Pancreas (tissue), 10 donors: ENCODE data around the gene SMCO2. TPM values are rescaled to one million over a fixed set of nuclear protein-coding genes. Genes with fewer than 3 reads are reported as not detected.
A peak's percentile ranks its signal among the peaks of the same experiment; 100 is the strongest.

Experiments
- ATAC-seq, 4 donors: fragments of 200-7000 bp; cut with Tn5 transposase; one replicate each; pipeline versions ENCODE4 v1.8.0 to v1.9.1; 2020; ENCODE audit warnings: mild to moderate bottlenecking in 4 of 4, moderate library complexity in 4 of 4
- DNase-seq, 6 donors: peaks; one replicate each; pipeline ENCODE4 v3.0.0-alpha.2; 2020
- FAIRE-seq: peaks from 2 replicates; lab custom pipeline; 2012; peaks lifted over from hg19 to GRCh38; lab: Jason Lieb, UNC
- H3K27ac ChIP-seq, 4 donors: fragments of 200-600 bp; sonication (generic); 1 replicate in 3 of 4; 2 replicates in 1 of 4; pipeline versions ENCODE4 v1.5.0 to v1.8.0; 2020
- H3K27me3 ChIP-seq, 4 donors: fragments of 200-600 bp; one replicate each; pipeline ENCODE4 v1.8.0; 2021
- H3K36me3 ChIP-seq, 3 donors: fragments of 200-600 bp; sonication (generic) in 1 of 3; one replicate each; pipeline versions ENCODE4 v1.5.0 to v1.8.0; 2020 to 2021
- H3K4me1 ChIP-seq, 3 donors: fragments of 200-600 bp; one replicate each; pipeline ENCODE4 v1.8.0; 2021
- H3K4me3 ChIP-seq, 4 donors: fragments of 200-600 bp; sonication (generic) in 2 of 4; one replicate each; pipeline versions ENCODE4 v1.5.0 to v1.8.0; 2020 to 2021
- H3K9me3 ChIP-seq, 4 donors: fragments of 200-600 bp; one replicate each; pipeline ENCODE4 v1.8.0; 2021
- CTCF ChIP-seq, 4 donors: fragments of 200-600 bp; sonication (generic) in 3 of 4; IDR thresholded peaks; one replicate each; pipeline versions ENCODE4 v1.5.0 to v1.8.0; 2021; ENCODE audit warnings: antibody characterized with exemption in 4 of 4
- WGBS, 2 donors: extraction: QIAGEN DNeasy Blood & Tissue Kit; methylation state at CpG; one replicate each; pipeline ENCODE4 v1.1.7; 2013; 5-methylcytosine and 5-hydroxymethylcytosine counted together
- intact Hi-C, 3 donors: fragments of 100-400 bp; cut with DNase I; formaldehyde crosslinking; loops; one replicate each; pipeline versions ENCODE4 v1.11.1 to v1.14.2; 2022
- polyA plus RNA-seq, 2 donors: library from polyadenylated mRNA; stranded (reverse); fragments of 200-250 nt; gene quantifications; one replicate each; pipeline ENCODE4 v1.2.3, GENCODE V29; 2013
- total RNA-seq, 6 donors: library from RNA; stranded (reverse); fragmentation: NEBNext Ultra II Directional in 4 of 6; extraction: Animal tissue kit (Norgen Biotek cat#: 25700) in 4 of 6; gene quantifications; one replicate each; pipeline versions ENCODE4 v1.2.1 to v1.2.4, GENCODE V29; 2021 to 2023
- donor health status: healthy with polysubstance abuse.
- donor health status: DM: no; HTN: no; CAD: no; lungs with moderate emphysema.
- donor health status: DM: no; HTN: no; CAD: no.
- donor health status: control.
- donor health status: control.
- donor health status: Bipolar disorder and iron deficiency.
- donor health status: DM: yes; HTN: yes; CAD: no.
- donor health status: DM: no; HTN: no; CAD: no.
- donor health status: DM: no; HTN: no; CAD: no.
- donor health status: DM: yes; HTN: yes; CAD: no.

Gene SMCO2
- total and polyA plus RNA-seq, 8 donors, result 0.28 to 0.50 (median 0.35) TPM; not detected in 5

GRCh38 chr12:27523642-27524493 lies 77.3 kb downstream of the SMCO2 start, which contains the start of gene PPFIBP1:
Gene PPFIBP1, plus strand, starts transcription at chr12:27524206. Its CDS starts 109,191 bp downstream, at chr12:27633397.
- intact Hi-C loops, result loop anchor here in 1 of 3 donors (10.0 kb wide), 1 partner anchor 89 kb away; no protein-coding TSS in a partner anchor
- H3K36me3 ChIP-seq, result no peaks in the 10 kb centered on the region
- peak within 1 kb of the TSS; percentile 92 to 96 (median 94) for H3K27ac ChIP-seq
- 0 to 1% methylated on average over 41 of the region's 41 CpGs for WGBS, 2 donors
- no peaks in the 10 kb centered on the region for H3K27me3 ChIP-seq
- ATAC-seq, result peak; percentile 96 to 99 (median 98)
- DNase-seq, result peak; percentile 99 to 100 (median 100)
- peaks cover 7 to 9% (median 8%) of the 10 kb centered on the region in 3 donors for H3K4me1 ChIP-seq
- peak within 1 kb of the TSS; percentile 61 to 77 (median 70) for H3K4me3 ChIP-seq
- TF ChIP-seq CTCF (IDR thresholded peaks at IDR 0.05), result no peak
- H3K9me3 ChIP-seq, result no peaks in the 10 kb centered on the region
- FAIRE-seq, result peak; percentile 82

DNA sequence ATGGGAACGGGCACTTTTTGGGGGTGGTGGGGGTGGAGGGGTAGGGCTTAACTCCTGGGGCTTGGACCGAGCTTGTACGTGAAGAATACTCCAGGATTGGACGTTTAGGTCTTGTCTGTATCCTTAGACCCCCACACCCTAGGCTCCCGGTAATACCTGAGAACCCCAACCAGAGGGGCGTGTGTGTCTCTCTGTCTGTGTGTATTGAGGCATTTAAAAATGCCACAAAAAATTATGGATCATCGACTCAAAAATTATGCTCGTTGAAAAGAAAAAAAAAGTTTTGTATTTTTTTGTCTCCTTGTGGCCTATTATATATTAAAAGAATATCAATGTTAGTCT lies 77.9 kb downstream of the SMCO2 start:
- intact Hi-C loops, result loop anchor here in 1 of 3 donors (10.0 kb wide), 1 partner anchor 90 kb away; no protein-coding TSS in a partner anchor
- Histone ChIP-seq H3K27me3 (no peaks in the 10 kb centered on the region), H3K4me3 (peak overlapping the region; percentile 61 to 77 (median 70)), H3K27ac (peak overlapping the region; percentile 92 to 96 (median 94)), H3K9me3 (no peaks in the 10 kb centered on the region), H3K4me1 (peaks cover 7 to 9% (median 8%) of the 10 kb centered on the region in 3 donors), H3K36me3 (no peaks in the 10 kb centered on the region)
- DNase-seq, result no peak
- WGBS, 2 donors, result 0% methylated on average over 8 of the region's 8 CpGs
- TF ChIP-seq CTCF (IDR thresholded peaks at IDR 0.05), result no peak
- peak in 2 of 4 donors; percentile 25 to 27 for ATAC-seq
- FAIRE-seq, result no peak

DNA sequence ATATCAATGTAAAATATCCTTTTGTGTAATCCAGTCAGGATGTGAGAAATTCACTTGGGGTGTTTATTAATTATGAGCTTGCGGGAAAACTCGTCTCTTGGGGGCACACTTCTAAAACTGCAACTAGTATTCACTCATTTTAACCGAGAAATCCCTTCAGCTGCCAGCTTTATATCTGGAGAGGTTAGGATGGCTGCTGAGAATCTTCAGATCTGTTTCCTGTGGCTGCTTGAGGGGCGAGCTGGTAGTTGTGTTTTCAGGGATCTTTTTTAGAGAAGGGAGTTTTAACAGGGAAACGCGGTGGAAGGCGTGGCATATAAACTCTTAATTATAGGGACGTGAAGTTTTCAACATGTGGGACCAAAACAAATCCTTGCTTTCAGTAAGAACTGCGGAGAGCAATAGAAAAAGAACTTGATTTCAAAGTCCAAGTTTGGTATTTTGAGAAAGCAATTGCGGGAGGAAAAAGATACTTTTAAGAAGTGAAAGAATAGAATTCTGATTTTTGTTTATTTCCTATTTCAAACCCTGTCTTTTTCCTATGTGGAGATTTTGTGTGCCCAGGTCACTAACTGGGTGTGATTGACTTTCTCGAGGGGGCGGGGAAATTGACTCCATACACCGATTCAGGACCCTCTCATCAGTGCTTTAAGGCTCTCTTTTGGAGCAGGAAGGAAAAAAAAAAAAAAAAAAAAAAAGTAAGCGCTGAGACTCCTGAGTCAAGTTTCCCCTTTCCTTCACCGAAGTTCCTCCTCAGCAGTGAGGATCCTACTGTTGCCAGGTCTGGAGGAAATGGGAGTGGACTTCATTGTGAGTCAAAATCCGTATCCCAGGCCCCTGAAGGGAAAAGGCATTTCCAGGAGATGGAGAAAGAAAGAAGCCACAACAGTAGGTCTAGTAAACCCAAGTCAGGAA lies 78.6 kb downstream of the SMCO2 start:
- no peak for DNase-seq
- TF ChIP-seq CTCF (IDR thresholded peaks at IDR 0.05), result no peak
- peak overlapping the region; percentile 61 to 77 (median 70) for H3K4me3 ChIP-seq
- ATAC-seq, result peak in 2 of 4 donors; percentile 4 to 8
- 0 to 1% methylated on average over 16 of the region's 16 CpGs for WGBS, 2 donors
- H3K4me1 ChIP-seq, result peaks cover 8 to 11% (median 9%) of the 10 kb centered on the region in 3 donors
- no peak for FAIRE-seq
- intact Hi-C loops, result loop anchor here in 1 of 3 donors (10.0 kb wide), 1 partner anchor 90 kb away; no protein-coding TSS in a partner anchor
- H3K36me3 ChIP-seq, result no peaks in the 10 kb centered on the region
- H3K27me3 ChIP-seq, result no peaks in the 10 kb centered on the region
- peak overlapping the region; percentile 92 to 96 (median 94) for H3K27ac ChIP-seq
- no peaks in the 10 kb centered on the region for H3K9me3 ChIP-seq

- DNase-seq (no peak), ATAC-seq (no peak), FAIRE-seq (no peak)
- Histone ChIP-seq H3K4me1 (peaks cover 7 to 25% (median 13%) of the 10 kb centered on the region in 3 donors), H3K27ac (no peak overlapping the region), H3K9me3 (no peaks in the 10 kb centered on the region), H3K36me3 (no peaks in the 10 kb centered on the region), H3K27me3 (no peaks in the 10 kb centered on the region), H3K4me3 (no peak overlapping the region)
- TF ChIP-seq CTCF (IDR thresholded peaks at IDR 0.05), result no peak
- intact Hi-C loops, result loop anchor here in 1 of 3 donors (10.0 kb wide), 1 partner anchor 93 kb away; no protein-coding TSS in a partner anchor
- WGBS, 2 donors, result 76 to 82% methylated on average over 9 of the region's 9 CpGs
Observed at GRCh38 chr12:27527512-27527911, 81.0 kb downstream of the SMCO2 start.
